Stimulated activated CD8-positive, alpha-beta memory T cell treated with anti-CD3 and anti-CD28 coated beads, Interleukin-15, amount 100 ng/mL, for 48 hours (primary cell): ENCODE measurements around the gene COG4.
"Not testable (repeated sequence)": the region's sequence is repeated elsewhere in the genome, so short reads cannot be mapped to it uniquely, and the experiment has no call there.

Experiments used
- DNase-seq, 2 donors: peaks; one replicate each; pipeline ENCODE4 v3.0.0-alpha.2; 2020; ENCODE audit warnings: low read depth in 2 of 2

COG4 gene

GRCh38 chr16:70527315-70527996 is 4.1 kb upstream of the COG4 start:
- no peak for DNase-seq

- DNase-seq, result no peak
Measured at GRCh38 chr16:70526403-70526802, 3.0 kb upstream of the COG4 start.

- not testable (repeated sequence) for DNase-seq
Measured at GRCh38 chr16:70524399-70524825, 1.1 kb upstream of the COG4 start.

- peak; percentile 32 to 43 for DNase-seq
Measured at GRCh38 chr16:70523743-70524398, 517 bp upstream of the COG4 start, which contains the start of gene SF3B3. Gene SF3B3 (plus strand): TSS chr16:70523816. CDS start chr16:70526657, 2,841 bp downstream.

- no peak for DNase-seq
Measured at GRCh38 chr16:70522216-70523075, 908 bp downstream of the COG4 start.

- DNase-seq, result no peak
Measured at GRCh38 chr16:70520612-70521297, 2.6 kb downstream of the COG4 start.

- DNase-seq, result no peak
Measured at GRCh38 chr16:70512456-70512855, 10.9 kb downstream of the COG4 start.

GRCh38 chr16:70511833-70512232 is 11.5 kb downstream of the COG4 start:
- DNase-seq, result no peak

- DNase-seq, result no peak
Measured at GRCh38 chr16:70510216-70510615, 13.1 kb downstream of the COG4 start.

GRCh38 chr16:70508752-70509151 is 14.6 kb downstream of the COG4 start:
- no peak for DNase-seq

GRCh38 chr16:70496513-70496912 is 26.8 kb downstream of the COG4 start:
- DNase-seq, result peak in 1 of 2 donors; percentile 32

GRCh38 chr16:70495425-70496182 is 27.8 kb downstream of the COG4 start:
- DNase-seq, result no peak

GRCh38 chr16:70494777-70495176 is 28.6 kb downstream of the COG4 start:
- no peak for DNase-seq

GRCh38 chr16:70494202-70494770 is 29.1 kb downstream of the COG4 start:
- DNase-seq, result no peak

GRCh38 chr16:70493802-70494201 is 29.6 kb downstream of the COG4 start:
- no peak for DNase-seq

- no peak for DNase-seq
Measured at GRCh38 chr16:70490261-70490660, 33.1 kb downstream of the COG4 start.

GRCh38 chr16:70484867-70485266 is 38.5 kb downstream of the COG4 start:
- DNase-seq, result no peak

- no peak for DNase-seq
Measured at GRCh38 chr16:70483426-70483825, 39.9 kb downstream of the COG4 start.

GRCh38 chr16:70482624-70483023 is 40.7 kb downstream of the COG4 start:
- DNase-seq, result no peak

- no peak for DNase-seq
Measured at GRCh38 chr16:70481929-70482536, 41.3 kb downstream of the COG4 start.
